Stimulated activated CD8-positive, alpha-beta memory T cell treated with anti-CD3 and anti-CD28 coated beads, Interleukin-7, amount 100 ng/mL, for 1 hour (primary cell): ENCODE measurements around the gene FGF19.
A peak's percentile ranks its signal among the peaks of the same experiment; 100 is the strongest.

ENCODE experiments used
- DNase-seq, 2 donors: peaks; one replicate each; pipeline ENCODE4 v3.0.0-alpha.2; 2020; ENCODE audit warnings: low read depth in 2 of 2

Gene FGF19

GRCh38 chr11:69671734-69672465, 31.9 kb downstream of the FGF19 start:
- DNase-seq = no peak

GRCh38 chr11:69670158-69670845, 33.5 kb downstream of the FGF19 start:
- peak; percentile 24 to 25 for DNase-seq

GRCh38 chr11:69669486-69669885, 34.3 kb downstream of the FGF19 start:
- DNase-seq = no peak

- no peak for DNase-seq
Observed at GRCh38 chr11:69667619-69668604, 35.9 kb downstream of the FGF19 start.

GRCh38 chr11:69666752-69667536, 36.9 kb downstream of the FGF19 start:
- DNase-seq = no peak

- no peak for DNase-seq
Observed at GRCh38 chr11:69666261-69666660, 37.6 kb downstream of the FGF19 start.

- DNase-seq = no peak
Observed at GRCh38 chr11:69665669-69666068, 38.2 kb downstream of the FGF19 start.

GRCh38 chr11:69664901-69665300, 38.9 kb downstream of the FGF19 start:
- no peak for DNase-seq

- DNase-seq = no peak
Observed at GRCh38 chr11:69664103-69664775, 39.6 kb downstream of the FGF19 start.

- no peak for DNase-seq
Observed at GRCh38 chr11:69663326-69663725, 40.5 kb downstream of the FGF19 start.

GRCh38 chr11:69662806-69663205, 41.0 kb downstream of the FGF19 start:
- no peak for DNase-seq

GRCh38 chr11:69662021-69662698, 41.7 kb downstream of the FGF19 start:
- no peak for DNase-seq

GRCh38 chr11:69661413-69661715, 42.5 kb downstream of the FGF19 start:
- DNase-seq = no peak

GRCh38 chr11:69660001-69660500, 43.8 kb downstream of the FGF19 start:
- DNase-seq = no peak

- DNase-seq = no peak
Observed at GRCh38 chr11:69659591-69659990, 44.2 kb downstream of the FGF19 start.

- DNase-seq = no peak
Observed at GRCh38 chr11:69658626-69659450, 45.0 kb downstream of the FGF19 start.

GRCh38 chr11:69657911-69658625, 45.8 kb downstream of the FGF19 start:
- no peak for DNase-seq

GRCh38 chr11:69657456-69657910, 46.3 kb downstream of the FGF19 start:
- no peak for DNase-seq
